B cell (primary cell): ENCODE results near the gene SPRYD3. TPM values are rescaled to one million over a fixed set of nuclear protein-coding genes. Genes with fewer than 3 reads are reported as not detected.

Experiments
- ATAC-seq: fragments of 200-7000 bp; cut with Tn5 transposase; one replicate; pipeline ENCODE4 v1.10.0; 2021; ENCODE audit warnings: low read depth, mild to moderate bottlenecking, moderate number of reproducible peaks, moderate library complexity
- CTCF ChIA-PET: fragments of 350-600 bp; sonication (Branson Sonifier 250); formaldehyde crosslinking; loops from one replicate; lab custom pipeline; 2021; ENCODE audit warnings: antibody characterized with exemption, inconsistent platforms; lab: Charles Lee
- POLR2A ChIA-PET: fragments of 350-600 bp; sonication (Branson Sonifier 250); formaldehyde crosslinking; loops from one replicate; lab custom pipeline; 2021; ENCODE audit warnings: antibody characterized with exemption; lab: Charles Lee
- DNase-seq: peaks from one replicate; pipeline ENCODE4 v3.0.0; 2013
- H2AFZ ChIP-seq: 2 replicates; pipeline ENCODE4 v1.6.1; 2012; ENCODE audit warnings: mild to moderate bottlenecking, low read depth, low read length; ENCODE audit not compliant: insufficient read depth, poor library complexity, severe bottlenecking
- H3K27ac ChIP-seq, 2 donors: 1 replicate in 1 of 2; 2 replicates in 1 of 2; pipeline ENCODE4 v1.5.1; 2012 to 2013; ENCODE audit warnings: low read length in 2 of 2, mild to moderate bottlenecking in 2 of 2, moderate library complexity in 1 of 2
- H3K27me3 ChIP-seq, 4 experiments: fragments of 200-600 bp in 1 of 4; sonication (generic) in 1 of 4; replicated peaks in 1 of 4; 1 replicate in 2 of 4; 2 replicates in 2 of 4; pipeline versions ENCODE4 v1.6.1 to v1.7.0; 2013 to 2016; ENCODE audit warnings: low read length in 3 of 4, mild to moderate bottlenecking in 2 of 4, mixed read lengths in 1 of 4, moderate library complexity in 1 of 4; ENCODE audit not compliant: insufficient read depth in 4 of 4, control insufficient read depth in 3 of 4; ENCODE audit errors: control extremely low read depth in 1 of 4
- H3K36me3 ChIP-seq, 2 experiments: replicated peaks in 1 of 2; 1 replicate in 1 of 2; 2 replicates in 1 of 2; pipeline versions ENCODE4 v1.6.1 to v1.7.1; 2013; ENCODE audit warnings: low read length in 1 of 2; ENCODE audit not compliant: insufficient read depth in 2 of 2, control insufficient read depth in 1 of 2; ENCODE audit errors: control extremely low read depth in 1 of 2, extremely low read depth in 1 of 2
- H3K4me1 ChIP-seq, 2 donors: fragments of 200-600 bp in 1 of 2; sonication (generic) in 1 of 2; 1 replicate in 1 of 2; 2 replicates in 1 of 2; pipeline versions ENCODE4 v1.5.1 to v1.6.1; 2013 to 2017; ENCODE audit warnings: low read length in 2 of 2; ENCODE audit not compliant: control insufficient read depth in 2 of 2, insufficient read depth in 2 of 2
- H3K4me2 ChIP-seq: replicated peaks from 2 replicates; pipeline ENCODE3; 2012; ENCODE audit warnings: mild to moderate bottlenecking, low read depth, low read length; ENCODE audit not compliant: poor library complexity, severe bottlenecking
- H3K4me3 ChIP-seq, 5 experiments: fragments of 200-600 bp in 1 of 5; sonication (generic) in 1 of 5; 1 replicate in 3 of 5; 2 replicates in 2 of 5; pipeline versions ENCODE4 v1.5.1 to v1.7.0; 2011 to 2016; ENCODE audit warnings: low read length in 4 of 5, mild to moderate bottlenecking in 4 of 5, low read depth in 2 of 5, control low read depth in 1 of 5, moderate library complexity in 1 of 5; ENCODE audit not compliant: insufficient read depth in 1 of 5; ENCODE audit errors: control extremely low read depth in 1 of 5, extremely low read depth in 1 of 5
- H3K79me2 ChIP-seq: fragments of 200-600 bp; sonication (generic); one replicate; pipeline ENCODE4 v1.6.0; 2016; ENCODE audit warnings: low read length; ENCODE audit not compliant: control insufficient read depth, insufficient read depth
- H3K9ac ChIP-seq: fragments of 200-600 bp; sonication (generic); 2 replicates; pipeline ENCODE4 v1.6.1; 2017; ENCODE audit warnings: mild to moderate bottlenecking, low read length, moderate library complexity
- H3K9me3 ChIP-seq, 3 donors: one replicate each; pipeline versions ENCODE4 v1.6.1 to v1.7.1; 2013; ENCODE audit warnings: low read length in 2 of 3; ENCODE audit not compliant: control insufficient read depth in 2 of 3, insufficient read depth in 1 of 3; ENCODE audit errors: control extremely low read depth in 1 of 3
- H4K20me1 ChIP-seq: 2 replicates; pipeline ENCODE4 v1.6.0; 2012; ENCODE audit warnings: mild to moderate bottlenecking, low read length; ENCODE audit not compliant: insufficient read depth, control insufficient read depth, poor library complexity, severe bottlenecking
- H3K27ac Mint-ChIP-seq: one replicate; pipeline ENCODE4 v1.8.0; 2021; ENCODE audit warnings: mixed read lengths
- H3K27me3 Mint-ChIP-seq: one replicate; pipeline ENCODE4 v1.8.0; 2021; ENCODE audit warnings: mixed read lengths
- H3K4me1 Mint-ChIP-seq: one replicate; pipeline ENCODE4 v1.8.0; 2021; ENCODE audit warnings: mixed read lengths
- H3K4me3 Mint-ChIP-seq: one replicate; pipeline ENCODE4 v1.8.0; 2021; ENCODE audit warnings: mixed read lengths
- H3K9me3 Mint-ChIP-seq: one replicate; pipeline ENCODE4 v1.8.0; 2022; ENCODE audit warnings: mixed read lengths; ENCODE audit not compliant: insufficient read depth
- EZH2 ChIP-seq: IDR thresholded peaks from 2 replicates; pipeline ENCODE4 v1.6.1; 2012; ENCODE audit warnings: borderline replicate concordance, low read depth, mild to moderate bottlenecking, moderate library complexity, low read length; ENCODE audit not compliant: insufficient read depth, poor library complexity, severe bottlenecking
- WGBS: methylation state at CpG from one replicate; pipeline ENCODE4 v1.1.5; 2013; ENCODE audit warnings: missing lambda C conversion rate; ENCODE audit not compliant: insufficient coverage; 5-methylcytosine and 5-hydroxymethylcytosine counted together
- intact Hi-C: fragments of 100-400 bp; cut with micrococcal nuclease; formaldehyde crosslinking; loops from one replicate; pipeline ENCODE4 v1.10.0; 2022
- polyA plus RNA-seq: library from polyadenylated mRNA; depleted of rRNA; stranded (reverse); fragments of >200 nt; gene quantifications from 2 replicates; pipeline ENCODE4 v1.2.3, GENCODE V29; 2012
- total RNA-seq, 2 donors: library from RNA; stranded (reverse); fragments of 120-200 nt in 1 of 2; gene quantifications; 1 replicate in 1 of 2; 2 replicates in 1 of 2; pipeline versions ENCODE4 v1.2.3 to v1.2.4, GENCODE V29; 2013 to 2022
- TF ChIP-seq, protein P1 (sequence below): fragments of 200-600 bp; IDR thresholded peaks from one replicate; pipeline ENCODE4 v1.8.0; 2022; ENCODE audit warnings: antibody characterized with exemption, mild to moderate bottlenecking

SPRYD3 gene
- total and polyA plus RNA-seq, 2 donors (not counting 1 experiment from before 2014, with no cell fraction given) = 15.9 to 43.3 TPM

DNA sequence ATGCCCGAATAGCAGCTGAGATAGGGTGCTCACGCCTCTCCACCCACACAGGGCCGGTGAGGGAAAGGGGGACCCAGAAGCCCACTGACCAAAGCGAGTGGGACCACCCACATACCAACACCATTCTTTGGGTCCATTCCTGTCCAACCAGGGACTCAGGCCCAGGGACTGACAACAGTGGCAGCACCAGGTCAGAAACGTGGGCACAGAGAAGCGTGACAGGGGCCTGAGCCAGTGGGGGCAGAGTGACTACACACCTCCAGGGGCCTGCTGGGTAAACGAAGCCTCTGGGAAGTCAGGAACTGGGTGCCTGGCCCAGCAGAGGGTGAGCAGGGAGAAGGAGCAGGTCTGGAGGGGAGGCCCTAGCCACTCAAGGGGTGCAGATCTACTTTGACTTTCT is 13.7 kb downstream of the SPRYD3 start:
- Mint-ChIP-seq H3K27me3 (no peaks in the 10 kb centered on the region), H3K9me3 (no peaks in the 10 kb centered on the region), H3K4me1 (peaks cover 4% of the 10 kb centered on the region), H3K4me3 (no peak overlapping the region), H3K27ac (peak overlapping the region; percentile 20)
- H3K27me3 ChIP-seq = no peaks in the 10 kb centered on the region
- H3K79me2 ChIP-seq = no peaks in the 10 kb centered on the region
- ChIA-PET CTCF (interaction anchor here (0.9 to 14.1 kb wide), 29 partner anchors 10 to 280 kb away, joined by 3 to 344 read pairs (median 5); partner anchors contain the start of genes AAAS, CSAD, EIF4B and IGFBP6), POLR2A (interaction anchor here (2.6 kb wide), 1 partner anchor 14 kb away, joined by 7 read pairs; the partner anchor contains the start of gene SPRYD3)
- H2AFZ ChIP-seq = no peak overlapping the region
- H4K20me1 ChIP-seq = peaks cover 24% of the 10 kb centered on the region
- ATAC-seq (no peak), DNase-seq (no peak)
- no peak for TF ChIP-seq EZH2
- TF ChIP-seq, protein P1, sequence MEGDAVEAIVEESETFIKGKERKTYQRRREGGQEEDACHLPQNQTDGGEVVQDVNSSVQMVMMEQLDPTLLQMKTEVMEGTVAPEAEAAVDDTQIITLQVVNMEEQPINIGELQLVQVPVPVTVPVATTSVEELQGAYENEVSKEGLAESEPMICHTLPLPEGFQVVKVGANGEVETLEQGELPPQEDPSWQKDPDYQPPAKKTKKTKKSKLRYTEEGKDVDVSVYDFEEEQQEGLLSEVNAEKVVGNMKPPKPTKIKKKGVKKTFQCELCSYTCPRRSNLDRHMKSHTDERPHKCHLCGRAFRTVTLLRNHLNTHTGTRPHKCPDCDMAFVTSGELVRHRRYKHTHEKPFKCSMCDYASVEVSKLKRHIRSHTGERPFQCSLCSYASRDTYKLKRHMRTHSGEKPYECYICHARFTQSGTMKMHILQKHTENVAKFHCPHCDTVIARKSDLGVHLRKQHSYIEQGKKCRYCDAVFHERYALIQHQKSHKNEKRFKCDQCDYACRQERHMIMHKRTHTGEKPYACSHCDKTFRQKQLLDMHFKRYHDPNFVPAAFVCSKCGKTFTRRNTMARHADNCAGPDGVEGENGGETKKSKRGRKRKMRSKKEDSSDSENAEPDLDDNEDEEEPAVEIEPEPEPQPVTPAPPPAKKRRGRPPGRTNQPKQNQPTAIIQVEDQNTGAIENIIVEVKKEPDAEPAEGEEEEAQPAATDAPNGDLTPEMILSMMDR = no peak
- peaks cover 0 to 3% (median 0%) of the 10 kb centered on the region in 3 donors for H3K9me3 ChIP-seq
- H3K27ac ChIP-seq = no peak overlapping the region
- no peak overlapping the region for H3K4me3 ChIP-seq
- no peaks in the 10 kb centered on the region for H3K4me1 ChIP-seq
- intact Hi-C loops = loop anchor here (5.0 kb wide), 1 partner anchor 132 kb away; no protein-coding TSS in a partner anchor
- peaks cover 0 to 55% of the 10 kb centered on the region in 2 experiments for H3K36me3 ChIP-seq
- H3K9ac ChIP-seq = no peak overlapping the region
- 90% methylated on average over 5 of the region's 7 CpGs for WGBS
- no peak overlapping the region for H3K4me2 ChIP-seq

DNA sequence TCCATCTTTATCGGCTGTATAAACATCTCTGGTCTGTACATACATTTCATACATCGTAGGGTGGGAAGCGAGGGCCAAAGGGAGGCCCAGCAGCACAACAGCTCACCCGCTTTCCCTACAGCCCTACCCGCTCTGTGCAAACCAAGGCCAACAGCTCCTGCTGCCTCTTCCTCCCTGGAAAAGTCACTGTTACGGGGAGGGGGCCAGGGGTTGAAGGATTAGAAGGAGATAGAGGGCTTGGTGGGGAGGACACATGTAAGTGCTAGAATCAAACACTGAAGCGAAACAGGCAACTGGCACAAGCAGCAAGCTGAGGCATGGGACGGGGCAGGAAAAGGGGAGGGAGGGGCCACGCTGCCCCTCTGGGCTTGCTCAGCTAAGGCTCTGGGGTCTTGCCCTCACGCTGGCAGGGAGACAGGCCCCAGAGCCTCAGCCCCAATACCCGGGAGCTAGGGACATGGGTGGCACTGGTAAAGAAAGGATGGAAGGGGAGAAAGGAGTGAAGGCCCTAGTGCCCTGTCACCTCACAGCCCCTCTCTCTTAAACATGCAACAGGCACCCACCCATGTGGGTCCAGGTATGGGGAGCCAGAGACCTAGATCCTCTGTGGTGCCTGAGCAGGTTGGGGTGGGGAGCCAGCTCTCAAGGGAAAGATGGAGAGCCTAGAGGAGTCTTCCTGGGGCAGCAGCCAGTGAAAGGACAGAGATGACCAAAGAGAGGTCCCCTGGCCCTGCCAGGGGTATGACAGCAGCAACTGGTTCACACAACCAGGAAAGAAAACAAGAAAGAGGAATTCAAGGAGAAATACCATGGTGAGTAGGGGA is 14.4 kb downstream of the SPRYD3 start:
- no peaks in the 10 kb centered on the region for H3K27me3 Mint-ChIP-seq
- no peak for ATAC-seq
- Histone ChIP-seq H3K79me2 (no peaks in the 10 kb centered on the region), H3K9me3 (peaks cover 0 to 3% (median 0%) of the 10 kb centered on the region in 3 donors), H3K36me3 (peaks cover 0 to 49% of the 10 kb centered on the region in 2 experiments), H3K4me1 (no peaks in the 10 kb centered on the region), H2AFZ (no peak overlapping the region), H3K4me2 (no peak overlapping the region), H4K20me1 (peaks cover 24% of the 10 kb centered on the region), H3K4me3 (no peak overlapping the region), H3K27me3 (peaks cover 0 to 3% (median 0%) of the 10 kb centered on the region in 4 experiments), H3K27ac (no peak overlapping the region), H3K9ac (no peak overlapping the region)
- H3K27ac Mint-ChIP-seq = peak overlapping the region; percentile 20
- WGBS = 96% methylated on average over 5 of the region's 11 CpGs
- intact Hi-C loops = loop anchor here (5.0 kb wide), 1 partner anchor 132 kb away; no protein-coding TSS in a partner anchor
- POLR2A ChIA-PET = interaction anchor here (2.6 kb wide), 1 partner anchor 15 kb away, joined by 7 read pairs; the partner anchor contains the start of gene SPRYD3
- H3K9me3 Mint-ChIP-seq = no peaks in the 10 kb centered on the region
- TF ChIP-seq, protein P1 = no peak
- no peak for TF ChIP-seq EZH2
- no peak for DNase-seq
- peaks cover 4% of the 10 kb centered on the region for H3K4me1 Mint-ChIP-seq
- no peak overlapping the region for H3K4me3 Mint-ChIP-seq
- CTCF ChIA-PET = interaction anchor here (1.1 to 14.1 kb wide), 17 partner anchors 9 to 280 kb away, joined by 3 to 344 read pairs (median 8); partner anchors contain the start of genes AAAS, IGFBP6, SOAT2 and SPRYD3
